Progenitor cell of endocrine pancreas (in vitro differentiated cells): ENCODE results near the gene ADAM21. TPM values are rescaled to one million over a fixed set of nuclear protein-coding genes. Genes with fewer than 3 reads are reported as not detected.
A peak's percentile ranks its signal among the peaks of the same experiment; 100 is the strongest.
"Not testable (repeated sequence)": the region's sequence is repeated elsewhere in the genome, so short reads cannot be mapped to it uniquely, and the experiment has no call there.

Source experiments
- DNase-seq: peaks from one replicate; pipeline ENCODE4 v3.0.0; 2021; ENCODE audit warnings: low spot score; ENCODE audit not compliant: unreplicated experiment
- H3K27ac Mint-ChIP-seq: 2 replicates; pipeline ENCODE4 v1.8.0; 2021; ENCODE audit warnings: mild to moderate bottlenecking, moderate library complexity, mixed read lengths
- H3K27me3 Mint-ChIP-seq: 2 replicates; pipeline ENCODE4 v1.8.0; 2021; ENCODE audit warnings: mixed read lengths
- H3K36me3 Mint-ChIP-seq: 2 replicates; pipeline ENCODE4 v1.8.0; 2022; ENCODE audit warnings: mixed read lengths; ENCODE audit not compliant: insufficient read depth
- H3K4me1 Mint-ChIP-seq: 2 replicates; pipeline ENCODE4 v1.8.0; 2021; ENCODE audit warnings: low read depth, mixed read lengths
- H3K4me3 Mint-ChIP-seq: 2 replicates; pipeline ENCODE4 v1.8.0; 2021; ENCODE audit warnings: low read depth, mild to moderate bottlenecking, moderate library complexity, mixed read lengths
- H3K9me3 Mint-ChIP-seq: 2 replicates; pipeline ENCODE4 v1.8.0; 2021; ENCODE audit warnings: low read depth, mixed read lengths
- CTCF ChIP-seq: fragments of 200-600 bp; sonication (generic); IDR thresholded peaks from one replicate; pipeline ENCODE4 v1.5.0; 2021; ENCODE audit warnings: antibody characterized with exemption, mild to moderate bottlenecking; ENCODE audit not compliant: unreplicated experiment
- total RNA-seq: library from RNA; stranded (reverse); gene quantifications from 2 replicates; pipeline ENCODE4 v1.2.1, GENCODE V29; 2021

Gene ADAM21
- total RNA-seq, 1 donor from 2014 or later, result 0.12 TPM

- Mint-ChIP-seq H3K4me1 (peaks cover 20% of the 10 kb centered on the region), H3K9me3 (no peaks in the 10 kb centered on the region), H3K4me3 (peak within 1 kb of the TSS; percentile 94), H3K27me3 (peaks cover under 1% of the 10 kb centered on the region), H3K36me3 (peaks cover 1% of the 10 kb centered on the region), H3K27ac (peak within 1 kb of the TSS; percentile 97)
- TF ChIP-seq CTCF, result no peak
- peak; percentile 34 for DNase-seq
Measured at GRCh38 chr14:70416725-70417349, 35.1 kb upstream of the ADAM21 start, which contains the start of gene SYNJ2BP. TSS of gene SYNJ2BP (minus strand) at chr14:70417090. CDS start at chr14:70416963, 127 bp downstream.

GRCh38 chr14:70419270-70419931 lies 32.6 kb upstream of the ADAM21 start:
- H3K27ac Mint-ChIP-seq, H3K9me3 Mint-ChIP-seq, H3K27me3 Mint-ChIP-seq, H3K4me3 Mint-ChIP-seq, H3K36me3 Mint-ChIP-seq, DNase-seq: not testable (repeated sequence)
- peaks cover 11% of the 10 kb centered on the region for H3K4me1 Mint-ChIP-seq

- peaks cover 13% of the 10 kb centered on the region for H3K9me3 Mint-ChIP-seq
- H3K27ac Mint-ChIP-seq, result no peak overlapping the region
- no peaks in the 10 kb centered on the region for H3K36me3 Mint-ChIP-seq
Measured at GRCh38 chr14:70422538-70422937, 29.4 kb upstream of the ADAM21 start.

GRCh38 chr14:70425354-70425753 lies 26.6 kb upstream of the ADAM21 start:
- peaks cover 4% of the 10 kb centered on the region for H3K27me3 Mint-ChIP-seq
- H3K27ac Mint-ChIP-seq, result no peak overlapping the region
- no peak overlapping the region for H3K4me3 Mint-ChIP-seq
- DNase-seq, result no peak
- no peaks in the 10 kb centered on the region for H3K4me1 Mint-ChIP-seq
- no peak for TF ChIP-seq CTCF
- H3K36me3 Mint-ChIP-seq, result no peaks in the 10 kb centered on the region
- peaks cover 29% of the 10 kb centered on the region for H3K9me3 Mint-ChIP-seq

More at GRCh38 chr14:70422538-70422937, 29.4 kb upstream of the ADAM21 start:
- no peak for DNase-seq
- TF ChIP-seq CTCF, result no peak
- Mint-ChIP-seq H3K4me3 (no peak overlapping the region), H3K27me3 (peaks cover 4% of the 10 kb centered on the region), H3K4me1 (no peaks in the 10 kb centered on the region)

GRCh38 chr14:70426555-70426954 lies 25.4 kb upstream of the ADAM21 start:
- not testable (repeated sequence) for DNase-seq, H3K4me1 Mint-ChIP-seq, H3K4me3 Mint-ChIP-seq, H3K36me3 Mint-ChIP-seq, H3K27me3 Mint-ChIP-seq, H3K27ac Mint-ChIP-seq
- peaks cover 38% of the 10 kb centered on the region for H3K9me3 Mint-ChIP-seq

GRCh38 chr14:70436867-70437266 lies 15.1 kb upstream of the ADAM21 start:
- H3K9me3 Mint-ChIP-seq, result peaks cover 45% of the 10 kb centered on the region
- no peak overlapping the region for H3K4me3 Mint-ChIP-seq
- TF ChIP-seq CTCF, result no peak
- no peaks in the 10 kb centered on the region for H3K27me3 Mint-ChIP-seq
- H3K36me3 Mint-ChIP-seq, result peaks cover 1% of the 10 kb centered on the region
- DNase-seq, result no peak
- no peak overlapping the region for H3K27ac Mint-ChIP-seq
- H3K4me1 Mint-ChIP-seq, result no peaks in the 10 kb centered on the region
